ENCODE measurements around the gene SMIM22.

Gene SMIM22

DNA sequence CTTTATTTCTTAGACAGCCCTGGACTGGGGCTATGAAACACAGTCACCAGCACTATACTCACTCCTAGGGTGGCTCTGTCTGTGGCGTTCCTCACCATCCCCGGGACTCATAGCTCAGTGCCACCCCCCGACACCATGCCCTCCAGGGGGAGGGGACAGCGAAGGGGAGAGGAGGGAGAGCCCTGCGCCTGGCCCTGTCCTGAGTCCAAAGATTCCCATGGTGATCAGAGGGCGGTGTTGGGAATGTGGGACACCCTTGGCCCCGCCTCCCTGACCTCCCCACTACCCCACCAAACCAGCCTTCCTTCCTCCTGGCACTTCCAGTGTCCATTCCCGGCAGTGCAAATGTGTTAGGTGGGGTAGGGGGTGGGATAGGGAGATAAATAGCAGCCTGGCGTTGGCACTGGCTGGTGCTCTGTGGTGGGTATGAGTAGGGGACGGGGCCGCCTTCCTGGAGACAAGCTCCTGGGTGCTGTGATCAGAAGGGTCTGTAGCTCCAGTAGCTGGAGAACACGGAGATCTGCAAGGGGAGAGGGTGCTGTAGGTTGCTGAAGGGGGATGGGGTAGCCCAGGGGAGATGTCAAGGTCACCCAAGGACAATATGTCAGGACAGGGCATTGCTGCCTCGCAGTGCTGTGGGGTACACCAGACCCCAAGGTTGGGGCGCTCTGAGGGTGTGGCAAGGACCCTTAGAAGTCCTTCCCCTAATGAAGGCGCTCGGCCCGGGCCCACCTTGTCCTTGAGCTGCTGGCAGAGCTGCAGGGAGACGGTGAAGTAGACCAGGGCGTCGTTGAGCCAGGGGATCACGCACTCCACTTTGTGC lies 2.0 kb downstream of the SMIM22 start:
- FAIRE-seq, result no peak

DNA sequence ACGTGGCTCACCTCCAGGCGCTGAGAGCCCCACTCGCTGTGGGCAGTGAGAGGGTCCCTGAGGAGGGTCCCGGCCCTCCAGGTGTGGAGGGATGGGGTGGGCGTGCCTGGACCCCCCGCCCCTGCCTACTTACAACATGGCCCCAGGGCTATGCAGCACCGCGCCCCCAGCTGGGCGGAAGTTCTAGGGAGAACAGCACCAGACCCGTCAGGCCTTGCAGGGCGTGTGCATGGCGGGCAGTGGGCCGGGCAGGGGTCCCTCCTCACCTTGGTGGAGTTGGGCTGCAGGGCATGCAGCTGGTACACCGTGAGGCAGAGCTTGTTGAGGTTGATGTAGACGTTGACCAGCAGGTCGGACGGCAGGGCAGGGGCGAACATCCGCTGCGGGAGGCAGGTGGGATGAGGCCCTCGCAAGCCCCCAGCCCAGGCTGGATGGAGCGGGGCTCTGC lies 2.7 kb downstream of the SMIM22 start:
- no peak for FAIRE-seq

DNA sequence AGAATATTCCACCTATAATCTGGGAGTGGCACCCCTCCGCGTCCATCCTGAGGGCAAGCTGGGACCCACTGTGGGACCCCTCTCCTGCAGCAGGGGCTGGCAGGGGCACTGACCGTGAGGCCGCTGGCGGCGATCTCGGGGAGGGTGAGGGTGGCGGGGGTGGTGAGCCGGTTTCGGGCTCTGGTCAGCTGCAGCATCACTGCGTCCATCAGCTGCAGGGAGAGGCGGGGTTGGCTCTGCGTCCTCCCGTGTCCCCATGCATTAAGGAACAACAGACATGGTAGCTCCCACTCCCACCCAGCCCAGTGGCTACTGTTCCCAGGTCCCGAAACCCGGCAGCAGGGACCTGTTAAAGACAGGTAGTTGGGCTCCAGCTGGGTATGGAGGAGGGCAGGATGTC lies 3.3 kb downstream of the SMIM22 start:
- no peak for FAIRE-seq

DNA sequence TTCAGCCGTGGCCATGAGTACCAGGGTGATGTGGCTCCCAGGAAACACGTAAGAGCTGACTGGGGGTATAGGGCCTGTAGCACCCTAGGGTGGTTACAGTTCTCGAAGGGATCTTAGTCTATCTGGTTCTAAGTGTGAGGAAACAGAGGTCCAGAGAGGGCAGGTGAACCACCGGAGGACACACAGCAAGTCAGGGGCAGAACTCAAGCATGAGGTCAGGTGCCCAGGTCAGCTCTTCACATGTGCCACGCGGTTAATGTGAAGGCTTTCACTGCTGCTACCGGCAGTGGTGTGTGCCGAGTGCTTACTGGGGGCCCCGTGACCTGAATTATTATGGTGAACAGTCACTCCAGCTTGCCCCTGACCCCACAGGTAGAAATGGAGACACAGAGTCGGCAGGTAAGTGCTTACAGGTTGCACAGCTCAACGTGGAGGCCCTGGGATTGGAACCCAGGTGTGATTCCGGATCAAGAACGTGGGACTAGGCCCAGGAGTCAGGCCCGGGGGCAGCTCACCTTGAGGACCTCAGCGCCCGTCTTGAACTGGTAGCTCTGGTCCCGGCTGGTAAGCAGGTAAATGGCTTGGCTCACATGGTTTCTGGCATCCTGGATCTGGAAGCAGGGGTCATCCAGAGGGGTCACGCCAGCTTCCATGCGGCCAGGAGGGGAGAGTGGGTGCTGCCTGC lies 4.1 kb downstream of the SMIM22 start:
- no peak for FAIRE-seq

DNA sequence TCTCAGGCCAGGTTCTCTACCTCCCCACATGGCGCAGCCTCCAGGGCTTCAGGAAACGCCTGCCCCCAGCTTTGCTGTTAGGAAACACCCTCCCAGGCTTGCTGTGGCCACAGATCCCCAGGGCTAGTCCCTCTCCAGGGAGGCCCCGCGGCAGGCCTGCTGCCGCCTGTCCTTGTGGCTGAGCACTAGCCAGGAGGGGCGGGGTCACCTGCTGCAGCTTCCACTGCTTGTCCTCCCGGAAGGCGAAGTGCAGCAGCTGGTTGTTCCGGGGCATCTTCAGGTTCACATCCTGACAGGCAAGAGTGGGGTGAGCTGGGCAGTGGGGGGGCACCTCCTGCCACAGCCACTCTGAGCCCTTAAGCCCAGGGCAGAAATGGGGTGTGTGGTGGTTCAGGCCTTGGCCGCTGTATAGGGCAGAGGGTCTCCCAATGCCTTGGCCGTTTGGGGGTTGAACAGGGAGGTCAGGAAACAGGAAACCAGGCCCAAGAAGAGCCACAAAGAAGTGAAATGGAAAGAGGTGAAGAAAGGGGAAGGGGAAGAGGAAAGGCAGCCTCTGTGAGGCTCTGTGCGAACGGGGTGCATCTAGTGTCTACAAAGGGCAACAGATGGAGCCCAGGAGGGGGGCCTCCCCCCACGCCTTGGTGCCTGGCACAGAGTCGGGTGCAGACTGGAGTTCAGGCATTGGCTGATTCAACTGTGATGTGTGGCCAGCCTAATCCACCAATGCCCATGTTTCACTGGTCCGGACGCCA lies 5.3 kb downstream of the SMIM22 start:
- FAIRE-seq, result no peak

DNA sequence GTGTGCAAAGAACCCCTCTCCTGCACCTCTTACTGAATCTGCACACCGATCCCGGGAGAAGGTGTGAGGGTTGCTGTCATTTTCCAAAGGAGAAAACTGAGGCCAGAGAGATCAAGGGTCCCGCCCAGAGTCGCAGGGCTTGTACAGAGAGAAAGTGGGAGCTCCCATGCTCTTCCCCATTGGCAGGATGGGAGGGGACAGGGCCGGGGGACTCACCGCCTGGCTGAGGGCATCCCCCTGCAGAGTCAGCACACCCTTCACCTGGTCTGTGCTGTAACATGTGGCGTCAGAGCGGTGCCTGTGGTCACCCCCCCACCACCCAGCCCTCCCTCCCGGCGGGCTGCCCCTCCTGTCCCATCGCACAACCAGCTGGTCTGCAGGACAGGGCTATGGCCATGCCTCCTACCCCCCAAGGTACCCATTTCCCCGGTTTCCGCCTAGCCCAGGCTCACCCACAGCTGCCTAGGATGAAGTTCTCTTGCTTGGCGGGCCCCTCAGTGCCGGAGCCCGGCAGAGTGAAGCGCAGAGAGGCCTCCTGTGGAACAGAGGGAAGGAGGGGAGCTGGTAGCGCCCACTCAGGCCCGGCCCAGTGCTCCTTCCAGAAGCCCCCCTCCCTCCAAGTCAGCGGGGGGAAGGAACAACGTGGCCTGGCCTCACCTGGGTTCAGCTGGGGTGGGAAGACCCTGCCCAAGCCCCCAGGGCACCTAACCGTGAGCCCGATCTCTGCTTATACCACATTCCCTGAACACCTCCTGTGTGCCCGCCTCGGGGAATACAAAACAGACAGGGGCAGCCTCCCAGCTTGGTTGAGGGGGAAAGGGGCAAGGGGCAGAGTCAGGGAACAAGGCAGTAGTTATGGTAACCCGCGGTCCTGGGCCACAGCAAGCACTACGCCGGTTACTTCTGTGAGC lies 6.1 kb downstream of the SMIM22 start:
- FAIRE-seq, result no peak

DNA sequence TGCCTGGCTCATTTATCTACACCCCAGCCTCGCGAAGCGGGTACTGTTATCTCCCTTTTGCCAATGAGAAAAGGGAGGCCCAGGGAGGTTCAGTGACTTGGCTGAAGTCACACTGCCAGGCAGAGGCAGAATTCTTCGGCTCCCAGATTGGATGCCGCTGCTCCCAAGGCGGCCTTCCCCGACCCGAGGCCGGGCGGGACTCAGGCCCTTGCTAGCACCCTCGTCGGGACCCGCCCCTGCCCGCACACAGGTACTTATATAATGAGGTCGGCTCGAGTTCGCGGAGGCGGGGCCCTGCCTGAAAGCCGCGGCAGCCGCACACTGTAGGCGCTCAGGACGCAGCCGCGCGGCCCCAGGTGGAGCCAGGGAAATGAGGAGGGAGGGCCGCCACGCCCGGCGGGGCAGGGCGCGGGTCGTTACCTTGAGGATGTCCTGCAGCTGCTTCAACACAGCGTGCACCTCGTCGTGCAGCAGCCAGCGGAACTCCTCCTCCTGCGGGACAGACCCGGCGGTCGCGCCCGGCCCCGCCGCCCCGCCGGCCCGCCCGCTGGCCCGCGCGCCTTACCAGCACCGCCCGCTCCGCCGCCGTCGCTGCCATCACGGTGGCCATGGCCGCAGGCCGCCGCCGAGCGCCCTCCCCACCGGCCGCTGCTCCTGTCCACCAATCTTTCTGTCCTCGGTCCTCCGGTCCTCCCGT lies 6.9 kb downstream of the SMIM22 start, which contains the start of gene ROGDI:
TSS of gene ROGDI (minus strand) at position 672 of the 697 bp plus-strand sequence. CDS start at position 610, 62 bp downstream.
- FAIRE-seq, result no peak

DNA sequence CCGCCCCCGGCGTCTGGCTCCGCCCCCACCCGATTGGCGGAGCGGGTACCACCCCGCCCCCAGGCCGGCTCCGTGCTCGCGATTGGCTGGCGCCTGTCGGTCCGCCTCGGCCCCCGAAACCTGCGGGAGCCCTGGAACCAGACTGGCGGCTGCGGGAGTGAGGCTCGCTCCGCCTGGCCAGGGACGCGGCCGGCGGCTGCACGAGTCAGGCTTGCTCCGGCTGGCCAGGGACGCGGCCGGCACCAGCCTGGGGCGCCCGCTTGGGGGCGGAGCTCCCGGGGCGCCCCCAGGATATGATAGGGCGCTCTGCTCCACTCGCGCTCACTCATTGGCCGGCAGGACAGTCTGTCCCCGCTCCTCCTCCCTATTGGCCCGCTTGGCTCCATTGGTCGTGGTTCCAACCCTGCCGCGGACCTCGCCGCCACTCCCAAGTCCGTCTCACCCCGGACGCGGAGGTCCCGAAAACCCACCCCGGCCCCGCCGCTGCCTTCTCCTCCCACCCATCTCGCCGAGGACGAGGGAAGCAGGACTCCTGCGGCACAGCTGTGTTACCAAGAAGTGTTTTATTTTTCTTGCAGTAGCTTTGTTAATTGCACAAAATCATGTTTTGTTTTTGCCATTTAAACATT lies 7.6 kb downstream of the SMIM22 start:
- FAIRE-seq, result no peak

DNA sequence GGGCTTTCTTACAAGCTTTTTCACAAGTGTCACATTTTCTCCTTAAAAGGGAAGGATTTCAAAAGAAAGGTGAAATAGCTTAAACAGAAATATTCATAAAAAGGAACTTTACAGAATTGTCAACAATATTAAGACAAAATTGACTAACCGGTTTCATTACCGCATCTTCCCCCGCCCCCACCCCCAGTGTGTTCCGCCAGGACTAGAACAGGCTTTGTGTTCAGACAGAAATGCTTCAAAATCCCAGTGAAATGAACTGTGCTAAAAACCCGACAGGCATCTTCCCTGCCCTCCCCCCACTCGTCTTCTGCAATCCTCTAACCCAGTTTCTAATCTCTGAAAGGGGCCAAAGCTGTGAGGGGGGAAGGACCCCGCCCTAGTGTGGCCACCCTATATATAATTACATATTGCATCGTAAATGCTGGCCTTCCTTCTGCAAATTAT lies 8.3 kb downstream of the SMIM22 start:
- no peak for FAIRE-seq

DNA sequence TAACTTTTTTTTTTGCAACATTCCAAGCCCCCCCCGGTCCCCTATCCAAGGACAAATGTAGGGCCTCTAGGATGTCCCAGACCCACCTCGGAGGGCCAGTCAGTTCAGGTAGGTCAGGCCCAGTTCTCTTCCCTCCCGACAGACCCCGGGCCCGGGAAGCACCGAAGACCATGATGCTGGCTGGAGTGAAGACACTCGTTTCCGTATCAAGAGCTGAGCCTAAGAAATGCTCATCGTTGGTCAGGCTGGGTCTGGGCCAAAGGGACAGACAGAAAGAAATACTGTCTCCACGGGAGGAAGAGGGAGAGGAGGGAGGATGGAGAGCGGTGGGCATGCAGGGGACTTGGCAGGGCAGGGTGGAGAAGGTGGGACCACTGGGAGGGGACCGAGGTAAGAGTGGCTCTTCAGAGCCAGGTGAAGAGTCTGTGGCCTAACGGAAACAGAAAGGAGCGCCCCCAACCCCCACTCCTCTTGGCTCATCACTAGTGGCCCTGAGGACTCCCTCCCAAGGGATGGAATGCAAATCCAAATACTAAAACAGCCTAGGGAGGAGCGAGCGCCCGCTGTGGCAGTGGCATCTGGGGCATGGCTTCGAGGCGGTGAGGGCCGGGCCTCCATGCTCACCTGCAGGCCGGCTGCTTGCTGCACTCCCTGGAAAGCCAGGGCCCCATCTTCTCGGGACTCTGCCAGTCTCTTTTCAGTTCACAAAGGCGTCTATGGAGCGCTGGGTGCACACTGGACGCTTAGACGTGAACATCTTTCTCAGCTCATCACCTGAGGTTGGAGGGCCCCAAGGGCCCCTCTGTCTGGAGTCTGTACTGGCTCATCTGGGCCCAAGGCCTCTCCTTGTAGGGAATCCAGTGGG lies 9.0 kb downstream of the SMIM22 start:
- FAIRE-seq, result no peak

DNA sequence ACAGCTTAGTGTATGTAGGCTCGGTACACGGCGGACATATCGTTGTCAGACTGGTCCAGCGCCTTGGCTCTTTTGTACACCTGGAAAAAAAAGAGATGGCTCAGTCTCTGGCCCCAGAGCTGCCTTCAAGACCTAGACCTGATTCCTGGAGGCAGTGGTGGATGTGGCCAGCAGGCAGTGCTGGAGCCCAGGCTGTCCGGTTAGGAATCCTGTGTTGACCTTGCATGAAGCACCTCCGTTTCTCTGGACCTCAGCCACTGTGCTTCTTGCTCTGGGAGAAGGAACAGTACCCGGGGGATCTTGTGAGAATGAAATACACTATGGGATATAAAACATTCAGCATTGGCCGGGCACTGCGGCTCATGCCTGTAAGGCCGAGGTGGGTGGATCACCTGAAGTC lies 10.1 kb downstream of the SMIM22 start:
- FAIRE-seq, result no peak

DNA sequence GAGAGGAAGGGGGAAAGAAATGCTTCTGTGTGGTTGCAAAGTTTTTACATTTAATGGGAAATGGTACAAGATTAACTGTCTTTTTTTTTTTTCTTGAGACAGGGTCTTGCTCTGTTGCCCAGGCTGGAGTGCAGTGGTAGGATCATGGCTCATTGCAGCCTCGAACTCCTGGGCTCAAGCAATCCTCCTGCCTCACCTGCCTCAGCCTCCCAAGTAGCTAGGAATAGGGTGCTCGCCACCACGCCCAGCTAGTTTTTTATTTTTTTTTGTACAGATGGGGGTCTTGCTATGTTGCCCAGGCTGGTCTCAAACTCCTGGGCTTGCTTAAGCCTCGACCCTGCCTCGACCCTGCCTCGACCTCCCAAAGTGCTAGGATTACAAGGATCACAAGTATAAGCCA lies 11.1 kb downstream of the SMIM22 start:
- FAIRE-seq, result no peak

DNA sequence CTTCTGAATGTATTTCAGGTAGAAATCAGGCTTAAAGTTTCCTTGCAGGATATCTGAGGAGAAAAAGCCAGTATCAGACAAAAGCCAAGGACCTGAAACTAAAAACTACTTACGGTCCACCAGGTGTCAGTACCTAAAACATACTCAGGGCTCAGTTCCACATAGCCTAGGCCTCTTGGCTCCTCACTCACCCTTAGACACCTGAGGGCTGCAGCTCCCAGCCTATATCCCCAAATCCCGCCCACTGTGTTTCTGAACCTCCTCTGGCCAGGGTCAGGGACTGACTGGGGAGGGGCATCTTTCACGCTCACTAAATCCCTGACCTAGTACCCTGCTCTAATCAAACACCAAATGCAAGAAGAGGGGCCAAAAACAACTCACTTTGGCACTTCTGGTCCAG lies 16.1 kb downstream of the SMIM22 start:
- FAIRE-seq, result no peak

DNA sequence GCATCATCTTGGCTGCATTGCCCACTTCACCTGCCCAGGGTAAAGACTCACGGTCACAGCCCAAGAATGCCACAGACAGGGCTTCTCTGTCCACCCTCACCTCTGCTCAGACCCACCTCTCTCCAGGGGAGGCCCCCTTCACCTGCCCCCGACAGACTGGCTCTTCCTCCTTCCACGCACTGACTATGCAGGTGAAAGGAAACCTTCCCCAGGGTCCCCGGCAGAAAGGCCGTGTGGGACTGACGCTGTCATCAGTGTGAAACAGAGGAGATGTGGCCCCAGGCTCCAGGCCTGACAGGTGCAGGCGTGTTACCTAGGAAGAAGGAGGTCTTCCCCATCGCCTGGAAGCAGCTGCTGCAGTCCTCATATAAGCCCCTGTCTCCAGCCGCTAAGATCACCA lies 16.6 kb downstream of the SMIM22 start:
- no peak for FAIRE-seq

DNA sequence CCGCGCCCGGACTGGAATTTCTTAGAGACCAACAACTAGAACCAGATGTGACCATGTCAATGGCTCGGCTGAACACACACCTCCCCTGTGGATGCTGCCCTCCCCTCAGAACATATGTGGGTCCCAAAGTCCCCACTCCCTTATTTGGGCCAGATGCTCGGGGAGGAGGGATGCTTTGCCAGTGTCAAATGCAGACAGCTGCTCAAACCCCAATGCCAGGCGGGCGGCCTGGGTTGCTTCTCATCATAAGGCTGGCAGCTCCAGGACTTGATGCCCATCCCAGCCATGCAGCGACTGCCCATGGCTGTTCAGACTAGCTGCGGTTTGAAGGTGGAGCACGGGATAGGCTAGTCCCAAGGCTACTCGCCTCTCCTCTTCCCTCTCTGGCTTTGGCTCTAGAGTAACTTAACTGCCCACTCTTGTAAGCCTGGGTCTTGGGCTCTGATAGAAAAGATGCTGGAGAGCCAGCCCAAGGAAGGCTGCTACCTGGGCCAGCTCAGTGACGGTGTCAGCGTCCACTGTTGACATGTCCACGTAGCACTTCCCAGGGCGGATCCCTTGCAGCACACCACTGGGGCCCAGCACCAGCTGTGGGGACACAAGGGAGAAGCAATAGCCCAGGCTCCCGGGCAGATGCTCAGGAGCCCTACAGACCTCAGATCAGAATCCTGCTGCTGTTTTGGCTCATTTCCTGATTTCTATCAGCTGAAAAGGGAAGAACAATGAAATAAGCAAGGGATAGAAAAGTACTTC lies 18.3 kb downstream of the SMIM22 start:
- FAIRE-seq, result no peak

DNA sequence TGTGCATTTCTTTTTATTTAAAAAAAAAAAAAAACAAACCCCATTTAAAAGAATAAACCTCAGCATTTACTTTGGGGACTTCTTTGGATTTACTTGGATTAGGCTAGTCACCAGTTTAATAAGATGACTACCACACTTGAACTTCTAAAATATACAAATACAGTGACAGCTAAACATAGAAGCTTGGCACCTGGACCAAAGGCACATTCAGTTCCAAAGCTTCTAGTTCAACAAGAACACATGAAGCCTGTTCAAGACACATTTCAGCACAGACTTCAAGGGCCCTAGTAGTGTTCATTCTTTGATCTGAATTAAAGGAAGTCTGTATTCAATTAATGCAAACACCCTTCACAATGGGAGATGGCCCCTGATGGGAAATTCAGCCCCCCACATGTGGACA lies 18.9 kb downstream of the SMIM22 start:
- no peak for FAIRE-seq

DNA sequence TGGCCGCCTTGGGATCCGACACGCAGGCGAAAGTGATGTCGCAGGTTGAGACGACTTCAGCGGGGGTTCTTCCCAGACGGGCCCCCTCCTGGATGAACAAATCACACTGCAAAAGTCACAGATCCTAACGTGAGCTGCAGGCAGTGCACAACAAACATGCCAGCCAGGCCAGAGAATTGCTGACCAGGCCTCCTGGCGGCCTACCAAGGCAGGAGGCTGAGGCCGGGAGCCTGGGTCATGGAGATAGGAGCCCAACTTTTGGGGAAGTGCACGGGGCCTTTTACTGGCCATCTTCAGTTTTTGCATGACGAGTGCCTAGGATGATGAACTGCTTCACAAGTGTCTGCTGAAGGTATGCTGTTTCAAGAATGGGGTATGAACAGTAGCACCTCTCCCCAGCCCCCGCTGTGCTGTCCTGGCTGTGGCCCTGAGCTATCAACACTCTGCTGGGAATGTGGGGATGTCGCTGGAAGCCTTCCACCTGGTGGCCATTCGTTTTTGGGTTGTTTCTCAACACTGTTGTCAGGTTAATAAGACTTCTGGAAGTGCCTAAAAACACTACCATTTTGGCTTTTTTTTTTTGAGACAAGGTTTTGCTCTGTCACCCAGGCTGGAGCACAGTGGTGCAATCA lies 19.5 kb downstream of the SMIM22 start:
- FAIRE-seq, result no peak

DNA sequence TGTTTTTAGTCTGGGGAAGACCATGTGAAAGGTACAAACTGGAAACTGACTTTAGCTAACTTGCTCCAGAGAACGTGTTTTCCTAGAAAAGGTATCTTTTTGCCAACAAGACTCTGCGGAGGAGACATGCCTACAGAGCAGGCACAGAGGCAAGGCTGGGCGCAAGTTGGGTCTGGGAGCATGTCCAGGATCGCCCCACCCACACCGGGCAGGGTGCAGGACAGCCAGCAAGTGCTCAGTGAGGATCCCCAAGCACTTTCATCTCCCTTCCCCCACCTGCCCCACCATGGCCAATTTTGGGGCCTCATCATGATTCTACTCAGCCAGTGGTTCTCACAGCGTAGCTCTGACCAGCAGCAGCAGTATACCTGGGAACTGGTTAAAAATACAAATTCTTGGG lies 25.5 kb downstream of the SMIM22 start:
- FAIRE-seq, result no peak

DNA sequence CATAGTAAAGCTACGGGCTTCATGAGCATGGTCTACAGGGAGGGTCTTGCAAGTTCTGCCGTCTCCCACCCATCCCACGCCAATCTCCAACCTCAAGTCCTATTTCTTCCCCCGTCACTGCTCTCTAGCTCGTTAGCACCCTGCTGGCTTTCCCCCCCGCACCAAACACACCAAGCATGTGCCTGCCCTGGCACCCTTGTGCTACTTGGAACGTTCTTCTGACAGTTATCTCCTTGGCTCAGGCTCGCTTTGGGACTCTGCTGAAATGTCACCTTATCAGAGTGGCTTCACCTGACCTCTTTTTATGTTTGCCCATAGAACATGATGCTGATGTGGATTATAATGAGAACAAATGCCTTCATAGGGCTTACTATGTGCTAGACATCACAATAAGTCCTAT lies 30.0 kb downstream of the SMIM22 start:
- FAIRE-seq, result no peak

Measured in endometrium (tissue), 2 donors.